HEK293 (cell line): Measurements from ENCODE around the gene ACSM6.
"Not testable (repeated sequence)": the region's sequence is repeated elsewhere in the genome, so short reads cannot be mapped to it uniquely, and the experiment has no call there.

Experiments
- CTCF ChIA-PET: fragments of 350-600 bp; formaldehyde crosslinking; extraction: SDS; loops from one replicate; lab custom pipeline; 2021; ENCODE audit warnings: antibody characterized with exemption; lab: Yijun Ruan, JAX
- POLR2A ChIA-PET: fragments of 300-600 bp; formaldehyde crosslinking; extraction: SDS; loops from one replicate; lab custom pipeline; 2020; ENCODE audit warnings: antibody characterized with exemption, inconsistent platforms; lab: Yijun Ruan, JAX
- H3K27ac ChIP-seq: fragments of 200-500 bp; sonication (Bioruptor generic); 2 replicates; pipeline ENCODE4 v1.5.1; 2014; ENCODE audit warnings: low read depth, low read length, control low read depth, inconsistent platforms; ENCODE audit errors: extremely low read depth
- H3K36me3 ChIP-seq, 2 experiments: fragments of 200-500 bp in 1 of 2; sonication (Bioruptor generic) in 1 of 2; 1 replicate in 1 of 2; 2 replicates in 1 of 2; pipeline ENCODE4 v1.5.1; 2014 to 2017; ENCODE audit warnings: inconsistent platforms in 2 of 2, low read length in 2 of 2; ENCODE audit not compliant: control insufficient read depth in 2 of 2, insufficient read depth in 1 of 2
- H3K4me1 ChIP-seq: fragments of 200-500 bp; sonication (Bioruptor generic); 2 replicates; pipeline ENCODE4 v1.5.1; 2014; ENCODE audit warnings: mild to moderate bottlenecking, low read length, inconsistent platforms; ENCODE audit not compliant: control insufficient read depth, insufficient read depth
- H3K4me3 ChIP-seq: 2 replicates; pipeline ENCODE4 v1.5.1; 2011; ENCODE audit warnings: low read depth, mild to moderate bottlenecking, control low read depth, low read length, moderate library complexity
- H3K9me3 ChIP-seq: fragments of 200-500 bp; sonication (Bioruptor generic); 2 replicates; pipeline ENCODE4 v1.5.1; 2014; ENCODE audit warnings: low read depth, low read length, inconsistent platforms; ENCODE audit not compliant: control insufficient read depth, insufficient read depth
- FEZF1 ChIP-seq: fragments of 450-650 bp; formaldehyde crosslinking; IDR thresholded peaks from 2 replicates; pipeline ENCODE4 v1.5.1; 2016; ENCODE audit warnings: missing biosample characterization, missing genetic modification characterization
- HOXA7 ChIP-seq: sonication (generic); formaldehyde crosslinking; IDR thresholded peaks from 2 replicates; pipeline ENCODE4 v1.8.1; 2022; ENCODE audit warnings: missing genetic modification reagents, borderline replicate concordance
- HOXC10 ChIP-seq: sonication (generic); formaldehyde crosslinking; IDR thresholded peaks from 2 replicates; pipeline ENCODE4 v1.8.1; 2023; ENCODE audit warnings: mild to moderate bottlenecking, missing genetic modification reagents
- IKZF3 ChIP-seq: fragments of 450-650 bp; IDR thresholded peaks from 2 replicates; pipeline ENCODE4 v1.5.0; 2018; ENCODE audit warnings: missing biosample characterization, mild to moderate bottlenecking, missing genetic modification characterization, moderate library complexity
- KLF7 ChIP-seq: fragments of 450-650 bp; formaldehyde crosslinking; IDR thresholded peaks from 2 replicates; pipeline ENCODE4 v1.5.1; 2016; ENCODE audit warnings: missing biosample characterization, missing genetic modification characterization, borderline replicate concordance
- KLF9 ChIP-seq: fragments of 450-650 bp; formaldehyde crosslinking; IDR thresholded peaks from 2 replicates; pipeline ENCODE4 v1.5.1; 2016; ENCODE audit warnings: missing biosample characterization, missing genetic modification characterization, low read depth
- MYNN ChIP-seq: fragments of 450-650 bp; formaldehyde crosslinking; IDR thresholded peaks from 2 replicates; pipeline ENCODE4 v1.5.1; 2016; ENCODE audit warnings: missing biosample characterization, missing genetic modification characterization, borderline replicate concordance
- SP7 ChIP-seq: fragments of 450-650 bp; formaldehyde crosslinking; IDR thresholded peaks from 2 replicates; pipeline ENCODE4 v1.5.1; 2016; ENCODE audit warnings: missing biosample characterization, missing genetic modification characterization
- ZBTB7A ChIP-seq: fragments of 450-650 bp; formaldehyde crosslinking; IDR thresholded peaks from 2 replicates; pipeline ENCODE4 v1.5.1; 2016; ENCODE audit warnings: low read depth, missing biosample characterization, missing genetic modification characterization
- ZNF146 ChIP-seq: fragments of 450-650 bp; formaldehyde crosslinking; IDR thresholded peaks from 2 replicates; pipeline ENCODE4 v1.5.1; 2016; ENCODE audit warnings: missing biosample characterization, missing genetic modification characterization
- ZNF16 ChIP-seq: fragments of 450-650 bp; formaldehyde crosslinking; IDR thresholded peaks from 2 replicates; pipeline ENCODE4 v1.5.1; 2016; ENCODE audit warnings: low read depth, missing biosample characterization, missing genetic modification characterization
- ZNF274 ChIP-seq, 2 experiments: fragments of 200-500 bp in 1 of 2; fragments of 450-650 bp in 1 of 2; sonication (Bioruptor generic) in 1 of 2; formaldehyde crosslinking in 1 of 2; IDR thresholded peaks; 2 replicates each; pipeline versions ENCODE4 v1.5.1 to v1.6.1; 2014 to 2016; ENCODE audit warnings: borderline replicate concordance in 1 of 2, inconsistent platforms in 1 of 2, low read length in 1 of 2, missing biosample characterization in 1 of 2, missing genetic modification characterization in 1 of 2
- ZNF280C ChIP-seq: fragments of 450-650 bp; formaldehyde crosslinking; IDR thresholded peaks from 2 replicates; pipeline ENCODE4 v1.5.1; 2016; ENCODE audit warnings: missing biosample characterization, missing genetic modification characterization
- ZNF530 ChIP-seq: fragments of 450-650 bp; formaldehyde crosslinking; IDR thresholded peaks from 2 replicates; pipeline ENCODE4 v1.5.1; 2016; ENCODE audit warnings: low read depth, missing biosample characterization, missing genetic modification characterization
- ZNF571 ChIP-seq: fragments of 450-650 bp; formaldehyde crosslinking; IDR thresholded peaks from 2 replicates; pipeline ENCODE4 v1.5.0; 2017; ENCODE audit warnings: missing biosample characterization, missing genetic modification characterization
- ZNF580 ChIP-seq: fragments of 450-650 bp; formaldehyde crosslinking; IDR thresholded peaks from 2 replicates; pipeline ENCODE4 v1.5.1; 2016; ENCODE audit warnings: missing biosample characterization, missing genetic modification characterization
- ZNF677 ChIP-seq: fragments of 450-650 bp; IDR thresholded peaks from 2 replicates; pipeline ENCODE4 v1.5.0; 2018; ENCODE audit warnings: missing biosample characterization, mild to moderate bottlenecking, missing genetic modification characterization, moderate library complexity
- ZNF747 ChIP-seq: fragments of 450-650 bp; formaldehyde crosslinking; IDR thresholded peaks from 2 replicates; pipeline ENCODE4 v1.5.1; 2016; ENCODE audit warnings: missing biosample characterization, missing genetic modification characterization
- ZNF843 ChIP-seq: fragments of 450-650 bp; formaldehyde crosslinking; IDR thresholded peaks from 2 replicates; pipeline ENCODE4 v1.5.1; 2016; ENCODE audit warnings: missing biosample characterization, missing genetic modification characterization
- ZSCAN23 ChIP-seq: fragments of 450-650 bp; formaldehyde crosslinking; IDR thresholded peaks from 2 replicates; pipeline ENCODE4 v1.5.1; 2016; ENCODE audit warnings: missing biosample characterization, missing genetic modification characterization
- TF ChIP-seq, protein P1 (sequence below): fragments of 450-650 bp; formaldehyde crosslinking; IDR thresholded peaks from 2 replicates; pipeline ENCODE4 v1.5.1; 2017; ENCODE audit warnings: missing biosample characterization, missing genetic modification characterization
- TF ChIP-seq, protein P2 (sequence below): fragments of 450-650 bp; formaldehyde crosslinking; IDR thresholded peaks from 2 replicates; pipeline ENCODE4 v1.5.1; 2016; ENCODE audit warnings: missing biosample characterization, missing genetic modification characterization, low read depth

The ACSM6 gene

DNA sequence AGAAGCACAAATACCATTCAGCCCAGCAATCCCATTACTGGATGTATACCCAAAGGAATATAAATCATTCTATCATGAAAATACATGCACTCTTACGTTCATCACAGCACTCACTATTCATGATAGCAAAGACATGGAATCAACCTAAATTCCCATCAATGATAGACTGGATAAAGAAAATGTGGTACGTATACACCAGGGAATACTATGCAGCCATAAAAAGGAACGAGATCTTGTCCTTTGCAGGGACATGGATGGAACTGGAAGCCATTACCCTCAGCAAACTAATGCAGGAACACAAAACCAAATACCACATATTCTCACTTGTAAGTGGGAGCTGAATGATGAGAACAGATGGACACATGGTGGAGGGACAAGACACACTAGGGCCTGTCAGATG, 46.1 kb downstream of the ACSM6 start:
- peaks cover 23 to 73% of the 10 kb centered on the region in 2 experiments; a peak in 2 of 3 replicates for H3K36me3 ChIP-seq
- TF ChIP-seq ZNF146 (peak; percentile 96), ZNF580 (tag by site-specific recombination) (0 out of 2 replicates have a peak, but pooled peaks have one; percentile 47)
- H3K4me1 ChIP-seq, H3K4me3 ChIP-seq, POLR2A ChIA-PET, H3K27ac ChIP-seq, H3K9me3 ChIP-seq: not testable (repeated sequence)
- CTCF ChIA-PET = interaction anchor here (3.5 kb wide), 1 partner anchor 56 kb away, joined by 13 read pairs; no protein-coding TSS in a partner anchor

- no peak overlapping the region for H3K4me3 ChIP-seq
- POLR2A ChIA-PET = no interaction called here
- CTCF ChIA-PET = interaction anchor here (1.1 to 3.5 kb wide), 4 partner anchors 39 to 135 kb away, joined by 6 to 13 read pairs (median 6); no protein-coding TSS in a partner anchor
- H3K9me3 ChIP-seq = no peaks in the 10 kb centered on the region
- H3K4me1 ChIP-seq = no peaks in the 10 kb centered on the region
- no peak overlapping the region for H3K27ac ChIP-seq
- TF ChIP-seq ZNF747 (no peak), ZNF280C (tag by site-specific recombination) (no peak)
- H3K36me3 ChIP-seq = peaks cover 23 to 78% of the 10 kb centered on the region in 2 experiments; a peak in 2 of 3 replicates
Measured at GRCh38 chr10:95240811-95241210, 46.8 kb downstream of the ACSM6 start.

GRCh38 chr10:95241533-95241932, 47.5 kb downstream of the ACSM6 start:
- POLR2A ChIA-PET = no interaction called here
- no peaks in the 10 kb centered on the region for H3K4me1 ChIP-seq
- CTCF ChIA-PET = interaction anchor here (1.1 to 3.5 kb wide), 5 partner anchors 40 to 134 kb away, joined by 6 to 13 read pairs (median 7); no protein-coding TSS in a partner anchor
- TF ChIP-seq ZNF677 (tag by site-specific recombination) (no peak), HOXC10 (CRISPR knock-in tag) (no peak), ZSCAN23 (tag by site-specific recombination) (no peak), HOXA7 (CRISPR knock-in tag) (no peak), ZNF530 (tag by site-specific recombination) (no peak), ZNF843 (no peak), ZNF274 (IDR thresholded peaks at IDR 0.05; ENCODE audit: low read length) (no peak), ZNF274 (tag by site-specific recombination; IDR thresholded peaks at IDR 0.05; ENCODE audit: borderline replicate concordance) (no peak), MYNN (tag by site-specific recombination) (no peak), ZBTB7A (no peak), ZNF571 (tag by site-specific recombination) (no peak), ZNF16 (tag by site-specific recombination) (no peak), IKZF3 (tag by site-specific recombination) (no peak), KLF7 (tag by site-specific recombination) (no peak), FEZF1 (tag by site-specific recombination) (no peak), KLF9 (tag by site-specific recombination) (no peak), SP7 (tag by site-specific recombination) (no peak)
- TF ChIP-seq, protein P1, sequence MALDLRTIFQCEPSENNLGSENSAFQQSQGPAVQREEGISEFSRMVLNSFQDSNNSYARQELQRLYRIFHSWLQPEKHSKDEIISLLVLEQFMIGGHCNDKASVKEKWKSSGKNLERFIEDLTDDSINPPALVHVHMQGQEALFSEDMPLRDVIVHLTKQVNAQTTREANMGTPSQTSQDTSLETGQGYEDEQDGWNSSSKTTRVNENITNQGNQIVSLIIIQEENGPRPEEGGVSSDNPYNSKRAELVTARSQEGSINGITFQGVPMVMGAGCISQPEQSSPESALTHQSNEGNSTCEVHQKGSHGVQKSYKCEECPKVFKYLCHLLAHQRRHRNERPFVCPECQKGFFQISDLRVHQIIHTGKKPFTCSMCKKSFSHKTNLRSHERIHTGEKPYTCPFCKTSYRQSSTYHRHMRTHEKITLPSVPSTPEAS = no peak
- TF ChIP-seq, protein P2, sequence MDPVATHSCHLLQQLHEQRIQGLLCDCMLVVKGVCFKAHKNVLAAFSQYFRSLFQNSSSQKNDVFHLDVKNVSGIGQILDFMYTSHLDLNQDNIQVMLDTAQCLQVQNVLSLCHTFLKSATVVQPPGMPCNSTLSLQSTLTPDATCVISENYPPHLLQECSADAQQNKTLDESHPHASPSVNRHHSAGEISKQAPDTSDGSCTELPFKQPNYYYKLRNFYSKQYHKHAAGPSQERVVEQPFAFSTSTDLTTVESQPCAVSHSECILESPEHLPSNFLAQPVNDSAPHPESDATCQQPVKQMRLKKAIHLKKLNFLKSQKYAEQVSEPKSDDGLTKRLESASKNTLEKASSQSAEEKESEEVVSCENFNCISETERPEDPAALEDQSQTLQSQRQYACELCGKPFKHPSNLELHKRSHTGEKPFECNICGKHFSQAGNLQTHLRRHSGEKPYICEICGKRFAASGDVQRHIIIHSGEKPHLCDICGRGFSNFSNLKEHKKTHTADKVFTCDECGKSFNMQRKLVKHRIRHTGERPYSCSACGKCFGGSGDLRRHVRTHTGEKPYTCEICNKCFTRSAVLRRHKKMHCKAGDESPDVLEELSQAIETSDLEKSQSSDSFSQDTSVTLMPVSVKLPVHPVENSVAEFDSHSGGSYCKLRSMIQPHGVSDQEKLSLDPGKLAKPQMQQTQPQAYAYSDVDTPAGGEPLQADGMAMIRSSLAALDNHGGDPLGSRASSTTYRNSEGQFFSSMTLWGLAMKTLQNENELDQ (tag by site-specific recombination) = no peak
- H3K36me3 ChIP-seq = peaks cover 23 to 78% of the 10 kb centered on the region in 2 experiments; a peak in 2 of 3 replicates
- H3K9me3 ChIP-seq = no peaks in the 10 kb centered on the region
- no peak overlapping the region for H3K4me3 ChIP-seq
- no peak overlapping the region for H3K27ac ChIP-seq
